Measurements from ENCODE around the gene GPATCH8.

Gene GPATCH8

DNA sequence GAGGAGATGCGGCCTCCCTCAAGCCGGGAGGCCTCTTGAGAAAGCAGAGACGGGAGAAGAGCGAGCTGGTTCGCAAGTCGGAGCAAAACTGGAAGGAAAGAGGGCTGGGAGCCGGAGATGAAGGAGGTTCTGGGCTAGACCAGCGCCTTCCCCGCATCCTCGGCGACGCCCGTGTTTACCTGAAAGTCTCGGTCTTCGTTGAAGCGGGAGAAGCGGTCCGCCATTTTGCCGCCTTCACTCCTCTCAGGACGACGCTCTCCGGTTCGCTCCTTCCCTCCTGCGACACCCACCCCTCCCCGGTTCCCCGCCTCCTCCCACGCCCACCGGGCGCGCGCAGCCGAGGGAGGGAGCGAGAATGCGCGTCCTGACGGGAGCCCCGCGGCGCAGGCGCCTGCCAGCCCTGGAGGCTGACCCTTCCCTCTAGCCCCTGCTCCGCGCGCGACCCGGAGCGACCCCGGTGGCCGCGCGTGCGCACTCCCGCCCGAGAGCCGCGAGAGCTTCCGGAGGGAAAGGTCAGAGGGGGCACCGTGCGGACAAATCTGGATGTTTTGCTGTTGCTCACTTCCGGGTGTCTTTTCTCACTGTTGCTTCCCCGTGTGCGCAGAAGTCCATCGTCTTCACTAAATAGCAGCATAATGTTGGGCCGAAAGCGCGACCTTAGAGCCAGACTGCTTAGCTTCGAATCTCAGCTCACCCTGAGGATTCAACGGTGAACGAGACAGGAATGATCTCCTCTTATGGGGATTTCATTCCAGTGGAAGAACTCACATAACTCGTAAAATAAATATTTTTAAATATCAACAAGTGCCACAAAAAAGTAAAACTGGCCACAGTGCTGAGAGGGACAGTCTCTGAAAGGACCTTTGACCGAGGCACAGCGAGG is at the start of gene GPATCH8:
Gene GPATCH8, minus strand, starts transcription at position 260 of the 883 bp plus-strand sequence. Its CDS starts 36 bp downstream, at position 224.
- in situ Hi-C loops (cut with MboI; ENCODE audit: low pct_unique_long_range_greater_than_20kb, low sequenced_read_pairs, unreplicated experiment): loop anchor here (25.0 kb wide), 1 partner anchor 291 kb away; the partner anchor contains the start of gene UBTF
- DNase-seq (ENCODE audit: low spot score): peak; percentile 97
- TF ChIP-seq CTCF (IDR thresholded peaks at IDR 0.05; ENCODE audit: extremely low read depth, insufficient read depth, missing control alignments): no peak

- TF ChIP-seq CTCF (IDR thresholded peaks at IDR 0.05; ENCODE audit: extremely low read depth, insufficient read depth, missing control alignments): no peak
- DNase-seq (ENCODE audit: low spot score): no peak
- in situ Hi-C loops (cut with MboI; ENCODE audit: low pct_unique_long_range_greater_than_20kb, low sequenced_read_pairs, unreplicated experiment): no loop called here
Measured at GRCh38 chr17:44552361-44552760, 49.2 kb upstream of the GPATCH8 start.

DNA sequence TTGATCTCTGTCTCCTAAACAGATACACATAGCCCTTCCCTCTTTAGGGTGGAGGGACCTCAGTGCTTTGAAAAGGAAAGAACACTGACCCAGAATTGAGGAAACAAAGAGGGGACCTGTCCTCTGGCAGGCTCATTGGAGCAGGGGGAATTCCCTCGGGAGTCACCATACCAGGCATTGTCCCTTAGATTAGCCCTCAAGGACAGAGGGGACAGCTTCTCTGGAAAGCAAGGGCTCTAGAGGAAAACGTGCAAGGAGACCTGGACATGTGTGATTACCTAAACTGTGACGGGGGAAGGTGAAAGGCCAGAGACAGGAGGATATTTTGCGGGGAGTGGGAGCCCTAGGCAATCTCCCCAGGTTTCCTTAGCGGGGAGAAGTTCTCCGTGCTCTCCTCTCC is 46.5 kb upstream of the GPATCH8 start:
- TF ChIP-seq CTCF (IDR thresholded peaks at IDR 0.05; ENCODE audit: extremely low read depth, insufficient read depth, missing control alignments): no peak
- no peak for DNase-seq (ENCODE audit: low spot score)
- in situ Hi-C loops (cut with MboI; ENCODE audit: low pct_unique_long_range_greater_than_20kb, low sequenced_read_pairs, unreplicated experiment): loop anchor here (25.0 kb wide), 1 partner anchor 313 kb away; no protein-coding TSS in a partner anchor

DNA sequence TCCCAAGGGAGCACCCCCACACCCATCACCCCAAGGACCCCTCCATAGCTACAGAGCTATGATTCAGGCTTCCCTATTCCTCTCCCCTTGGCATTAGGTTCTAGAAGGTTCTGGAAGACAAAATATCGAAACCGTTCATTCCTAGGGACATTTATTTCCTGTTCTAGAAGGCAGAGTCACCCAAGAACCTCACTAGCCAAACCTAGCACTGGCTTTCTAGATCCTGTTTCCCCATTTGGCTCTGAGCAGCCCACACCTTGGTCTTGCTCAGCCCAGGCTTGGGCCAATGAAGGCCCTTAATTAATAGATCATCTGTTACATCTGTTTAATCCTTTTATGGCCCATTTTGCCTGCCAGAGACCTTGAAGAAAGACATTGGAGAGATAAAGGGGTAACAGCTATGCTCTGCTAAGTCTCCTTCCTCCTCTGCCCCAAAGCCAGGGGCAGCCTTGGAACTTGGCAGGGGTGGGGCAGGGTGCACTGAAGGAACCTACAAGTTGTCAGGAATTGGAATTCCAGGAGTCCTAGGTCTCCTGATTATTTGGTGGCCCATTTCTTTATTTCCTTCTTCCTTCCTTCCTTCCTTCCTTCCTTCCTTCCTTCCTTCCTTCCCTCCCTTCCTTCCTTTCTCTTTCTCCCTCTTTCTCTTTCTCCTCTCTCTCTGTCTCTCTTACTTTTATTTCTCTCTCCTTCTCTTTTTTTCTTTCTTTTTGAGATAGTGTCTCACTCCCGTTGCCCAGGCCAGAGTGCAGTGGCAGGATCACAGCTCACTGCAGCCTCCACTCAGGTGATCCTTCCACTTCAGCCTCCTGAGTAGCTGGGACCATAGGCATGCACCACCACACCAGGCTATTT is 45.4 kb upstream of the GPATCH8 start:
- DNase-seq (ENCODE audit: low spot score): no peak
- TF ChIP-seq CTCF (IDR thresholded peaks at IDR 0.05; ENCODE audit: extremely low read depth, insufficient read depth, missing control alignments): no peak
- in situ Hi-C loops (cut with MboI; ENCODE audit: low pct_unique_long_range_greater_than_20kb, low sequenced_read_pairs, unreplicated experiment): loop anchor here (25.0 kb wide), 1 partner anchor 314 kb away; no protein-coding TSS in a partner anchor

- no peak for DNase-seq (ENCODE audit: low spot score)
- no peak for TF ChIP-seq CTCF (IDR thresholded peaks at IDR 0.05; ENCODE audit: extremely low read depth, insufficient read depth, missing control alignments)
- in situ Hi-C loops (cut with MboI; ENCODE audit: low pct_unique_long_range_greater_than_20kb, low sequenced_read_pairs, unreplicated experiment): loop anchor here (25.0 kb wide), 1 partner anchor 315 kb away; no protein-coding TSS in a partner anchor
Measured at GRCh38 chr17:44547625-44548267, 44.5 kb upstream of the GPATCH8 start.

All from GM13977 (cell line).